H1 (cell line): ENCODE data around the gene STXBP5L.
"Not testable (repeated sequence)": the region's sequence is repeated elsewhere in the genome, so short reads cannot be mapped to it uniquely, and the experiment has no call there.

Experiments
- CHD2 ChIP-seq: IDR thresholded peaks from 2 replicates; pipeline ENCODE4 v1.6.1; 2012; ENCODE audit warnings: low read length, improper control_type of control experiment
- CREB1 ChIP-seq: IDR thresholded peaks from 2 replicates; pipeline ENCODE4 v1.6.1; 2012; ENCODE audit warnings: inconsistent platforms
- CTCF ChIP-seq, 3 experiments: IDR thresholded peaks; 1 replicate in 2 of 3; 2 replicates in 1 of 3; pipeline versions ENCODE4 v1.5.1 to v1.6.1; 2011; ENCODE audit warnings: low read length in 3 of 3, mild to moderate bottlenecking in 3 of 3, inconsistent platforms in 2 of 3, low read depth in 1 of 3, moderate library complexity in 1 of 3; ENCODE audit not compliant: insufficient read depth in 1 of 3; ENCODE audit errors: control extremely low read depth in 1 of 3
- EP300 ChIP-seq, 2 experiments: IDR thresholded peaks; 1 replicate in 1 of 2; 2 replicates in 1 of 2; pipeline ENCODE4 v1.6.1; 2011 to 2012; ENCODE audit warnings: low read depth in 2 of 2, low read length in 2 of 2, mild to moderate bottlenecking in 2 of 2, borderline replicate concordance in 1 of 2, inconsistent platforms in 1 of 2, moderate library complexity in 1 of 2
- EZH2 ChIP-seq: fragments of 200-600 bp; sonication (generic); IDR thresholded peaks from 2 replicates; pipeline ENCODE4 v1.7.1; 2012; ENCODE audit warnings: low read depth, mild to moderate bottlenecking, moderate library complexity, low read length, inconsistent platforms; ENCODE audit not compliant: severe bottlenecking
- KDM5A ChIP-seq: fragments of 200-600 bp; IDR thresholded peaks from 2 replicates; pipeline ENCODE4 v1.7.1; 2012; ENCODE audit warnings: mild to moderate bottlenecking, low read length, inconsistent platforms, mixed read lengths
- PHF8 ChIP-seq: fragments of 200-600 bp; sonication (generic); conservative IDR thresholded peaks from 2 replicates; pipeline ENCODE4 v1.7.1; 2012; ENCODE audit warnings: low read depth, mild to moderate bottlenecking, inconsistent platforms, low read length, moderate library complexity
- POLR2A ChIP-seq, 2 experiments: IDR thresholded peaks; 1 replicate in 1 of 2; 2 replicates in 1 of 2; pipeline ENCODE4 v1.6.1; 2011; ENCODE audit warnings: low read depth in 2 of 2, low read length in 2 of 2, mild to moderate bottlenecking in 2 of 2; ENCODE audit errors: control extremely low read depth in 1 of 2
- POLR2AphosphoS5 ChIP-seq: IDR thresholded peaks from 2 replicates; pipeline ENCODE4 v1.6.1; 2011; ENCODE audit warnings: low read depth, low read length
- SIN3A ChIP-seq, 2 experiments: IDR thresholded peaks in 1 of 2; conservative IDR thresholded peaks in 1 of 2; 2 replicates each; pipeline ENCODE4 v1.6.1; 2011 to 2012; ENCODE audit warnings: low read length in 2 of 2, improper control_type of control experiment in 1 of 2, low read depth in 1 of 2, mild to moderate bottlenecking in 1 of 2
- YY1 ChIP-seq: IDR thresholded peaks from 2 replicates; pipeline ENCODE4 v1.6.1; 2011; ENCODE audit warnings: low read depth, mild to moderate bottlenecking, low read length
- ZNF274 ChIP-seq: IDR thresholded peaks from 2 replicates; pipeline ENCODE4 v1.7.0; 2012; ENCODE audit warnings: low read length, borderline replicate concordance; ENCODE audit errors: extremely low read depth

- TF ChIP-seq POLR2AphosphoS5; CTCF (IDR thresholded peaks at IDR 0.05; ENCODE audit: control extremely low read depth in 1 of 3, insufficient read depth in 1 of 3, low read depth in 1 of 3, low read length in 3 of 3); EP300 (IDR thresholded peaks at IDR 0.05; ENCODE audit: borderline replicate concordance in 1 of 2, low read depth in 2 of 2, low read length in 2 of 2); YY1; SIN3A (conservative IDR thresholded peaks at IDR 0.05 in 1 of 2, IDR thresholded peaks at IDR 0.05 in 1 of 2; ENCODE audit: low read depth in 1 of 2, low read length in 2 of 2); POLR2A (IDR thresholded peaks at IDR 0.05; ENCODE audit: control extremely low read depth in 1 of 2, low read depth in 2 of 2, low read length in 2 of 2); CREB1; PHF8; CHD2; ZNF274; EZH2; KDM5A: not testable (repeated sequence)
Measured at GRCh38 chr3:121230194-121230593, 322.2 kb downstream of the STXBP5L start.
